GM18909 (cell line): ENCODE data around the gene DCUN1D4.

Experiments
- ATAC-seq: cut with Tn5 transposase; IDR thresholded peaks from one replicate; pipeline ENCODE4 v1.9.1; 2021; ENCODE audit warnings: mild to moderate bottlenecking; ENCODE audit not compliant: unreplicated experiment, poor library complexity

The DCUN1D4 gene

GRCh38 chr4:51958199-51958968 is 115.4 kb downstream of the DCUN1D4 start:
- no peak for ATAC-seq

- no peak for ATAC-seq
Observed at GRCh38 chr4:51960486-51960885, 117.5 kb downstream of the DCUN1D4 start.

- no peak for ATAC-seq
Observed at GRCh38 chr4:51963841-51964517, 121.0 kb downstream of the DCUN1D4 start.

- ATAC-seq: no peak
Observed at GRCh38 chr4:51965862-51966261, 122.9 kb downstream of the DCUN1D4 start.
